ENCODE measurements around the gene RETN. TPM values are rescaled to one million over a fixed set of nuclear protein-coding genes. Genes with fewer than 3 reads are reported as not detected.

RETN gene
- total and polyA plus RNA-seq, 2 of the 8 experiments (the other 6 are each of a cell fraction or from before 2014, with no cell fraction given) = not detected

- TF ChIP-seq SUZ12 (IDR thresholded peaks at IDR 0.05; ENCODE audit: low read length) = no peak
- peak in 1 of 2 experiments; percentile 79; a peak in 2 of 4 replicates for TF ChIP-seq SIN3A (conservative IDR thresholded peaks at IDR 0.05 in 1 of 2, IDR thresholded peaks at IDR 0.05 in 1 of 2; ENCODE audit: low read depth in 1 of 2, low read length in 2 of 2)
- TF ChIP-seq, protein P1, sequence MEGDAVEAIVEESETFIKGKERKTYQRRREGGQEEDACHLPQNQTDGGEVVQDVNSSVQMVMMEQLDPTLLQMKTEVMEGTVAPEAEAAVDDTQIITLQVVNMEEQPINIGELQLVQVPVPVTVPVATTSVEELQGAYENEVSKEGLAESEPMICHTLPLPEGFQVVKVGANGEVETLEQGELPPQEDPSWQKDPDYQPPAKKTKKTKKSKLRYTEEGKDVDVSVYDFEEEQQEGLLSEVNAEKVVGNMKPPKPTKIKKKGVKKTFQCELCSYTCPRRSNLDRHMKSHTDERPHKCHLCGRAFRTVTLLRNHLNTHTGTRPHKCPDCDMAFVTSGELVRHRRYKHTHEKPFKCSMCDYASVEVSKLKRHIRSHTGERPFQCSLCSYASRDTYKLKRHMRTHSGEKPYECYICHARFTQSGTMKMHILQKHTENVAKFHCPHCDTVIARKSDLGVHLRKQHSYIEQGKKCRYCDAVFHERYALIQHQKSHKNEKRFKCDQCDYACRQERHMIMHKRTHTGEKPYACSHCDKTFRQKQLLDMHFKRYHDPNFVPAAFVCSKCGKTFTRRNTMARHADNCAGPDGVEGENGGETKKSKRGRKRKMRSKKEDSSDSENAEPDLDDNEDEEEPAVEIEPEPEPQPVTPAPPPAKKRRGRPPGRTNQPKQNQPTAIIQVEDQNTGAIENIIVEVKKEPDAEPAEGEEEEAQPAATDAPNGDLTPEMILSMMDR (IDR thresholded peaks at IDR 0.05; ENCODE audit: control extremely low read depth in 1 of 3, insufficient read depth in 1 of 3, low read depth in 1 of 3, low read length in 3 of 3) = peak; percentile 65 to 75 (median 71)
- no peak for TF ChIP-seq BCL11A (IDR thresholded peaks at IDR 0.05; ENCODE audit: low read depth in 2 of 2, low read length in 2 of 2)
- no peak for TF ChIP-seq KDM5A (IDR thresholded peaks at IDR 0.05; ENCODE audit: low read length)
- TF ChIP-seq ZNF274 (IDR thresholded peaks at IDR 0.05; ENCODE audit: borderline replicate concordance, extremely low read depth, low read length) = no peak
- no peak for TF ChIP-seq SIX5 (IDR thresholded peaks at IDR 0.05; ENCODE audit: low read depth, low read length)
- TF ChIP-seq BACH1 (IDR thresholded peaks at IDR 0.05; ENCODE audit: low read length) = no peak
- no peak for TF ChIP-seq SP2 (IDR thresholded peaks at IDR 0.05; ENCODE audit: low read length)
- TF ChIP-seq TEAD4 (IDR thresholded peaks at IDR 0.05; ENCODE audit: low read depth, low read length) = no peak
- TF ChIP-seq TCF12 (IDR thresholded peaks at IDR 0.05; ENCODE audit: low read depth, low read length) = no peak
- TF ChIP-seq PHF8 (conservative IDR thresholded peaks at IDR 0.05; ENCODE audit: low read depth, low read length) = 0 out of 2 replicates have a peak, but pooled peaks have one; percentile 27
- no peak for TF ChIP-seq CHD1 (IDR thresholded peaks at IDR 0.05; ENCODE audit: low read depth, low read length)
- no peak for TF ChIP-seq RBBP5 (IDR thresholded peaks at IDR 0.05; ENCODE audit: borderline replicate concordance, low read depth, low read length)
- peak; percentile 95 for TF ChIP-seq CEBPB (IDR thresholded peaks at IDR 0.05; ENCODE audit: low read depth, low read length)
Measured at GRCh38 chr19:7681340-7682174, 12.7 kb downstream of the RETN start (continued).

All from H1 (cell line).